Stimulated activated CD4-positive, alpha-beta T cell treated with anti-CD3 and anti-CD28 coated beads, Interleukin-12 subunit alpha, Interleukin-12 subunit beta, amount 100 ng/mL, for 4 hours (primary cell): ENCODE data around the gene ADAD2.
"Not testable (repeated sequence)": the region's sequence is repeated elsewhere in the genome, so short reads cannot be mapped to it uniquely, and the experiment has no call there.

Experiments used
- DNase-seq: peaks from one replicate; pipeline ENCODE4 v3.0.0-alpha.2; 2020

The ADAD2 gene

DNA sequence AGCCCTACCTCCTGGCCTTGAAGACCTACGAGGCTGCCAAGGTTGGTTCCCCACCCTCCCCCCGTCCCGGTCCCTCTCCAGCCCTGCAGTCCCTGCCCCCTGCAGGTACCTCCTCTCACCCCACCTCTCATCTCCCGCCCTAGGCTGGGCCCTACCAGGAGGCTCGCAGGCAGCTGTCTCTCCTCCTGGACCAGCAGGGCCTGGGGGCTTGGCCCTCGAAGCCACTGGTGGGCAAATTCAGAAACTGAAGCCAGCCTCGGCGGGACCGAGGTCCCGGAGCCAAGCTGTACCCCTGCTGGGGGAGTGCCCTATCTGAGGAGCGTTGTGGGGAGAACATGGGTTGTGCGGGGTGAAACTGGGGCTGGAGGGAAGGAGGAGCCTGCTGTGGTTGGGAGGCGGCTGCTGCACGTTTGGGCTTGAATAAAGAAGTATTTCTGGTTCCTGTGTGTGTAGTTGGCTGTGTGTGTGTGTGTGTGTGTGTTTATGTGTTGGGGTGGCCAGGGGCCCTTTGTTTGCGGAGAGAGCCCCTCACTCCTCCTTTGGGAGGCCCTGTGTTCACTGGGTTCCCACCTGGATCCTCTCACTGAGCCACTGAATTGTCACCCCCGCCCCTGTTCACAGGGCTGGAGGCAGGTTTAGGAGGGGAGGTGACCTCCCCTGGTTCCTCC, 5.9 kb downstream of the ADAD2 start:
- no peak for DNase-seq

- no peak for DNase-seq
Observed at GRCh38 chr16:84197466-84198128, 6.6 kb downstream of the ADAD2 start.

DNA sequence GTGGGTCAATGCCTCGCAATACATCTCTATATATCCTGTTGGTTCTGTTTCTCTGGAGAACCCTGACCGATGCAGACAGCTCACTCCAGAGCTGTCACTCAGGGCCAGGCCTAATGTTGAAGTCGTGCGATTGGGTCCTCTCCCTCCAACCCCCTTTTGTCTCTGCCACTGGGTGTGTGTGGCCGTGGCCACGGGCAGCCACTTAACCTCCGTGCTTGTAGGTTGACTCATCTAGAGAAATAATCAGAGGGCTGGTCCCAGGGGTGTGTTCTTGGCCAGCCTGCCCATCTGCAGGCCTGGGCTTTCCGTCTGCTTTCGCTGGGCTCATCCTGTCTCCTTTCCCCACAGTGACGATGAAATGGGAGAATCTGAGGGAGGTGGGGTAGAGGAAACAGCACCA, 7.4 kb downstream of the ADAD2 start:
- DNase-seq, result no peak

DNA sequence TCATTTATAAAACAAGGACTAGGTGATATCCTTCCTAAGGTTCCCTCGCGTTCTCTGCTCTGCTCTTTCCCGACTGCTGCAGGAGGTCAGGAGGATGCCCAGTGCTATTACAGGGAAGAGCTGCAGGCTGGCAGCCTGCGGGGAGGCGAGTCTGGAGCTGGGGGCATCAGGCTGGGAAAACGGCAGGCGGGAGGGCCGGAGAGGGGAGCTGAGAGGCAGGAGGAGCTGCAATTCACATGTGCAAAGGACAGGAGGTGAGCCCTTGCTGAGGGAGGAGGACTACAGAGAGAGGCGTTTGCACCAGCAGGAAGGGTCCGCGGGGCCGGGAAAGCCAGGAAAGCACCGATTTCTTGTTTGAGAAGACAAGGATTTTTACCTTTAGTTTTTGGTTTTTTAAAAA, 8.1 kb downstream of the ADAD2 start:
- DNase-seq, result no peak

GRCh38 chr16:84199861-84200260, 8.9 kb downstream of the ADAD2 start:
- DNase-seq, result no peak

GRCh38 chr16:84204551-84204950, 13.6 kb downstream of the ADAD2 start:
- DNase-seq, result not testable (repeated sequence)

DNA sequence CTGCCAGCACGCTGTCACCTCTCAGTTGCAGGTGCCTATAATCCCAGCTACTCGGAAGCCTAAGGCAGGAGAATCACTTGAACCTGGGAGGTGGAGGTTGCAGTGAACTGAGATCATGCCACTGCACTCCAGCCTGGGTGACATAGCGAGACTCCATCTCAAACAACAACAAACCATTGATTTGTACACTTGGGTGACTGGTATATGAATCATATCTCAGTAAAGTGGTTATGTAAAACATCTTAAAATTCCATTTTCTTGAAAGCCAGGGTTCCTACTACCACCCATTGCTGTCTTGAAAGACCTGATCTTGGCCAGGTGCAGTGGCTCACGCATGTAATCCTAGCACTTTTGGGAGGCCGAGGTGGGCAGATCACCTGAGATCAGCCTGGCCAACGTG, 14.2 kb downstream of the ADAD2 start:
- DNase-seq, result not testable (repeated sequence)

DNA sequence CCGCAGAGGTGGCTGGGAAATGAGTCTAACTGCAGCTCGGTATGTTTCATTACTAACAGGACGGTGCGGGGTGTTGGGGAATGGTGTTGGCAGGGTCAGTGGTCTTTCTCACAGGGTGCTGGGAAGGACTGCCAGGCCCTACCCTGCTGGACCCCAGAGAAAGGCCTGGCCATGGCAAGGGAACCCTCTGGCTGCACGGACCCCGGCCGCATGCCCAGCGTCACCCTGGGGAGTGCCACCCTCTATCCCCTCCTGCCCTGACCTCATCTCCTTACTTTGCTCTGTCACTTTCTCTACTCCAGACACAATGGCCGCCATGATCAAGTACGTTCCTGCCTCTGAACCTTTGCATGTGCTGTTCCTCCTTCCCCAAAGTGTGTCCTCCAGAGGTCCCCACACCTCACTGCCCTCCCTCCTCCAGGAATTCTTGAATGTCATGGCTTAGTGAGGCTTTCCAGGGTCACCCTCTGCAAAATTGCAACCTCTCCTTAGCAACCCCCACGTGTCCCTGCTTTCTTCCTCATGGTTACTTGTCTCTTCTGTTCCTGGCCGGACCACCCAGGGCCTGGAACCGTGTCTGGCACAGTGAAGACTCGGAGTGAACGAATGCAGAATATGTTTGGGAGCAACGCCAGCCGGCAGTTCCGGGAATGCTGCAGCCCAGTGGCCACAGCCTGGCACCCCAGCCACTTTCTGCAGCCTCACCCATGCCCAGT, 15.2 kb downstream of the ADAD2 start:
- DNase-seq, result no peak

DNA sequence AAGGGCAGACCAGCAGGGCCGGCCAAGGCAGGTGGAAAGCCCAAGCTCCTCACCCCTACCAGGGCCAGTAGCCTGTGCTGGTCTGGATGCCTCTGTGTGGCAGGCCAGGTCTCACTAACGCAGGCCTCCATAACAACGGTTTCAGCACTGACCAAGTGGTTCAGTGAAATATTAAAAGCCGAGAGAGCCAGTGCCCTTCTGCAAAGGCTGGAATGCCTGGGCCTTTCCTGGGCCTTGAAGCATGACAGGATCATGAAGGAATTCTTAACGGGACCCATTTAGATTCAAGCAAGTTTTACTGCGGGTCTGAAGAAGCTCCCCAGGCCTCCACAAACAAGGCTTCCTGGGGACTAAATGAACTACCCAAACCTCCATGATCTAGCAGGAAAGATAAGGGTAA, 16.3 kb downstream of the ADAD2 start:
- no peak for DNase-seq

DNA sequence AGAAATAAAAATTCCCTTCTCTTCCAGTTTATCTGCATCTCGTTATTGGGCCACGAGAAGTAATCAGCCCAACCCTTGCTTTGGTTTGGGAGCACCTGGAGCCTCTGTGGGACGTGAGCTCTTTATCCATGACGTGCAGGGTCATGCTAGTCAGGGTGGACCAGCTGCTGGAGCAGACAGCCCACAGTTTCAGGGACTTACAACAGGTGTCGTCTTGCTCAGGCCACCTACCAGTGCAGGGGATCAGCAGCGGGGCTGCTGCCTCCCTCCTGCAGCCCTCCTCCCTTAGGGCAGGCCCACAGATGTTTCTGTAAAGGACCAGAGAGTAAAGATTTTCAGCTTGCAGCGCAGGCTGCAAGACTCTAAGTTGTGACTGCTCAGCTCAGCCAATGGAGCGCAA, 16.9 kb downstream of the ADAD2 start:
- no peak for DNase-seq

DNA sequence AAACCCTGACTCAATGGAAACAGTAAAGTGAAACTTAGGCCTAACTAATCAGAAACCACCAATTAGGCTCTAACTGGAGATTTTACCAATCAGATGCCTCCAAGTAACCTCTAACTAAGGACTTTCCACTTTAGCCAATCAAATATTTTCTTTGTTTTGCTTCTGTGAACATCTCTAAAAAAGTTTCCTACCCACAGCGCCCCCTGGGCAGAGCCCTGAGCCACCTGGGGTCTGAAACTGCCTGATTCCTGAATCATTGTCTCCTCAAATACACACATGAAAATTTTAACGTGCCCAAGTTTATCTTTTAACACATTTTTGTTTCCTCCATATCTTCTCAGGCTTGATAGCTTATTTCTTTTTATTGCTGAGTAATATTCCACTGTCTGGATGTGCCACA, 19.0 kb downstream of the ADAD2 start:
- DNase-seq, result no peak

- DNase-seq, result no peak
Observed at GRCh38 chr16:84212154-84212553, 21.2 kb downstream of the ADAD2 start.

- DNase-seq, result no peak
Observed at GRCh38 chr16:84212631-84213030, 21.7 kb downstream of the ADAD2 start.

GRCh38 chr16:84214451-84215066, 23.6 kb downstream of the ADAD2 start:
- DNase-seq, result no peak

DNA sequence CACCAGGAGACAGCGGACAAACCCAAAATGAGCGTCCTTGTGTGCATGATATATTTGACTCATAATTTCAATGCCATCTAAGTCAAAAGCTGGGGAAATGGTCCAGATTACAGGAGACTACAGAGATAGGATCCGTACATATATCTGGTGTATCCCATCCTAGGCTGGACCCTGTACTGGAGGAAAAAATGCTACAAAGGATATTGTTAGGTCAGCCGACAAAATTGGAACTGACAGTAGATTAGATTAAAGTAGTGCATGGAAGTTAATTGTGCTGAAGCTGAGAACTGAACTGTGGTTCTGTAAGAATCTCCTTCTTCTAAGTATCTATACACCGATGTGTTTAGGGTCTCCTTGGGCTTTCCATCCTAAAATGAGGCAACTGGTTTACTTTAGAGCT, 24.6 kb downstream of the ADAD2 start:
- no peak for DNase-seq

GRCh38 chr16:84216144-84216543, 25.2 kb downstream of the ADAD2 start:
- DNase-seq, result not testable (repeated sequence)

GRCh38 chr16:84218176-84218823, 27.3 kb downstream of the ADAD2 start:
- DNase-seq, result no peak

- DNase-seq, result no peak
Observed at GRCh38 chr16:84218956-84219355, 28.0 kb downstream of the ADAD2 start.

DNA sequence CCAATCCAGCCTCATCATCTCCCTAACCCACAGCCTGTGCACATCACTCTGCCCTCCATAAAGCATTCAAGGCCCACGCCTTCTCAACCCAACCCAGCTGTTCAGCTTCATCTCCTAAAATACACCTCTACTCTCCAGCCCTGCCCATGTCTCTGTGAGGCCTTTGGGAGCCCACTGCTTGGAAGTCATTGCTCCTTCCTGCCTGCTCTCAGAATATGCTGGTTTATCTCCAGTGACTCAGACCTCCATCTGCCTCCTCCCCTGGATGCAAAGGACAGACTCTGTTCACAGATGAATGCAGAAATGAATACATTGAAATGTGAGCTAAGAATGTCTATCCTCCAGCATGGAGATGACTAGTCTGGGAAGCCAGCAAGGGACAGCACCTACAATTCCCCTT, 29.9 kb downstream of the ADAD2 start:
- DNase-seq, result no peak

- no peak for DNase-seq
Observed at GRCh38 chr16:84223456-84223855, 32.5 kb downstream of the ADAD2 start.

- DNase-seq, result no peak
Observed at GRCh38 chr16:84224554-84224953, 33.6 kb downstream of the ADAD2 start.

DNA sequence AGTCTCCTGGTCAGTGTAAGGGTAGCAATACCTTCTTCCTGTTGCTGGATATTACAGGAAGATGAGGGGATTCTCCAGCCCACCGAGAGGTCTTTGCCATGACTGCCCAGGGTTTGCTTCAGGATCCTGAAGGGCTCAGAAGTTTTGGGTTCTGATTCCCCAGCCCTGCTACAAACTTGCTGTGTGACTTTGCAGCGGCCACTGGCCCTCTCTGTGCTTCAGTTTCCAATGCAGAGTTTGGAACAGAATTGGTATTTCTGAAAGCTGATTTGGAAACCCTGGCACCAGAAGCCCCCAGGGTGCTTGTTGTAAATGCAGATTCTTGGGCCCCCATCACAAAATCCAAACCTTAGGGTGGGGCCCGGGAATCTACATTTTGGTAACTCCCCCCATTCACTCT, 34.2 kb downstream of the ADAD2 start:
- DNase-seq, result no peak

- no peak for DNase-seq
Observed at GRCh38 chr16:84225571-84225970, 34.6 kb downstream of the ADAD2 start.
